ENCODE results near the gene ARHGAP22.

GRCh38 chr10:48620719-48621118 is 15.8 kb upstream of the ARHGAP22 start:
- TF ChIP-seq CTCF (IDR thresholded peaks at IDR 0.05): no peak
- no peak for TF ChIP-seq ZFX (IDR thresholded peaks at IDR 0.05; ENCODE audit: borderline replicate concordance)
